ENCODE results near the gene PGK2. TPM values are rescaled to one million over a fixed set of nuclear protein-coding genes. Genes with fewer than 3 reads are reported as not detected.
"Not testable (repeated sequence)": the region's sequence is repeated elsewhere in the genome, so short reads cannot be mapped to it uniquely, and the experiment has no call there.

The PGK2 gene
- total RNA-seq, result not detected

DNA sequence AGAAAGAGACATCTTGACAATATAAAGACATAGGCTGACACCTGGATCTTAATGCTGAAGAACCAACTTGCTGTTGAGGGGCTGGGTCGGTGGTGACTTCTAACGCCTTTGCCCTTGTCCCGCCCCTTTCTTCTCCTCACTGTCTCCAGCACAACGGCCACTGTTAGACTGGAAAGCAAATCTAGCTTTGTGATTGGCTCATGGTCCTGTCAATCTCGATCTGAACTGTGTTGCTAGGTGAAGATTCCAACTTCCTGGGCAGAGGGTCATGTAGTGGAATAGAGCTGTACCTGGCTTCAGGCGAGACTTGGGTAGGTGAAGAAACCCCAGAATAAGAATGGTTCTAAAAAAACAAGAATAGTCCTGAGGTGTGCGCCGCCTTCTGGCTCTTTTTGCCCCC, at the start of gene PGK2:
PGK2 (minus strand) TSS at position 110 of the 400 bp plus-strand sequence; CDS start at position 12, 98 bp downstream.
- Mint-ChIP-seq H3K36me3 (no peaks in the 10 kb centered on the region), H3K27ac (no peak within 1 kb of the TSS), H3K9me3 (peaks cover 4% of the 10 kb centered on the region), H3K4me1 (ENCODE audit: low read depth in 2 of 2) (no peaks in the 10 kb centered on the region), H3K4me3 (no peak within 1 kb of the TSS), H3K27me3 (no peaks in the 10 kb centered on the region)
- ATAC-seq, result no peak
- DNase-seq (ENCODE audit: low spot score), result no peak

- no peak for ATAC-seq
- no peak for DNase-seq (ENCODE audit: low spot score)
- Mint-ChIP-seq H3K27ac (no peak overlapping the region), H3K9me3 (peaks cover 2% of the 10 kb centered on the region), H3K27me3 (no peaks in the 10 kb centered on the region), H3K4me1 (ENCODE audit: low read depth in 2 of 2) (no peaks in the 10 kb centered on the region), H3K4me3 (no peak overlapping the region), H3K36me3 (no peaks in the 10 kb centered on the region)
Observed at GRCh38 chr6:49835140-49835539, 48.1 kb upstream of the PGK2 start.

GRCh38 chr6:49833386-49833785, 46.3 kb upstream of the PGK2 start:
- H3K4me3 Mint-ChIP-seq, result no peak overlapping the region

DNA sequence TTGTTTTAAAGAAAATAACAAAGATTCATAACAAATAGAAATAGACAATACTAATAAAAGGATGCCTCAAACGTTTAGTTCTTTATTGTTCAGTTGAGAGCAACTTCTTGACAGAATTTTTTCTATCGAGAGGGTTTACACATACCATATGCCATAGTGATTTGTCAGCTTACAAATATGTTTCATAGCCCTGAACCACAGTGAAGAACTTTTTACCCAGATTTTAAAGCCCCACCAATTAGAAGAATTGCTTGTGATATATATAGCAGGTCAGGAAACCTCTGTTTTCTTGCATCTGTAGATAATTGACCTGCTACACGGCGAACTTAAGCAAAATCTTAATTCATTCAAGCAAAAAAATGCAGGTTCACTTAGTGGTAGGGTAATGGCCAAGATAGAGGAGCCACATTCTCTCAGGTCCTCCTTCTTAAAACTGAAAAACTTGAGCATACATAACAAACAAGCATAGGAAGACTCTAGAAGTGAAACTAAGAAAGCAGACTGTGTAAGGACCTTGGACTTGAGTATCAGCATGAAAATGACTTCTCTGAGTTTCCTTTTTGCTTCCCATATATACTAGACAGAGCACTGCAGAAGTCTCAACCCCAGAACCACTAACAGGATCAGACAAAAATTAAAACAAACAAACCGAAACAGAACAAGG, 39.8 kb upstream of the PGK2 start:
- peaks cover 5% of the 10 kb centered on the region for H3K9me3 Mint-ChIP-seq
- H3K36me3 Mint-ChIP-seq, result no peaks in the 10 kb centered on the region
- no peak overlapping the region for H3K27ac Mint-ChIP-seq
- no peaks in the 10 kb centered on the region for H3K27me3 Mint-ChIP-seq
- no peak overlapping the region for H3K4me3 Mint-ChIP-seq
- ATAC-seq (no peak), DNase-seq (ENCODE audit: low spot score) (no peak)
- peaks cover 0 to 3% of the 10 kb centered on the region in 2 donors for H3K4me1 Mint-ChIP-seq (ENCODE audit: low read depth in 2 of 2)

More at GRCh38 chr6:49833386-49833785, 46.3 kb upstream of the PGK2 start:
- H3K27me3 Mint-ChIP-seq, result no peaks in the 10 kb centered on the region
- H3K36me3 Mint-ChIP-seq, result no peaks in the 10 kb centered on the region
- peaks cover 2% of the 10 kb centered on the region for H3K9me3 Mint-ChIP-seq
- ATAC-seq (no peak), DNase-seq (ENCODE audit: low spot score) (no peak)
- no peaks in the 10 kb centered on the region for H3K4me1 Mint-ChIP-seq (ENCODE audit: low read depth in 2 of 2)
- no peak overlapping the region for H3K27ac Mint-ChIP-seq

DNA sequence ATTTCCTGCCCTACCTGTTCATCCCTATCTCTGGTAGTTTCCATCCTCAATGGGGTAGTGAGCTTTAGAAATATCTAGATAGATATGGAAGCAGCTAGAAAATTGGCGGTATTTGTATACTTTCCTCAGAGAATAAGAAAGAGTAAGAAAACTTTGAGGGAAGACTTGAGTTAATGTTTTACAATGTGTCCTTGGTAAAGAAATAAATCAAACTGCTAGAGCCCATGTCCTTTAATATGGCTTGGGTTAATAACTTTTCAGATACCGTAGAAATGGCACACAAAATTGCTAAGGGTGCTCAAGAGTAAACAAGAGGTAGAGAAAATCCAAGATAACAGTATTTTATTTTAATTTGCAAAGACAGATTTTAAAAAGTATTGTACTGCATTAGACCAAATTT, 28.1 kb upstream of the PGK2 start:
- no peak overlapping the region for H3K4me3 Mint-ChIP-seq
- H3K4me1 Mint-ChIP-seq (ENCODE audit: low read depth in 2 of 2), result no peaks in the 10 kb centered on the region
- H3K27ac Mint-ChIP-seq, result no peak overlapping the region
- no peaks in the 10 kb centered on the region for H3K36me3 Mint-ChIP-seq
- ATAC-seq (no peak), DNase-seq (ENCODE audit: low spot score) (no peak)
- H3K27me3 Mint-ChIP-seq, result no peaks in the 10 kb centered on the region
- H3K9me3 Mint-ChIP-seq, result peaks cover 13% of the 10 kb centered on the region

DNA sequence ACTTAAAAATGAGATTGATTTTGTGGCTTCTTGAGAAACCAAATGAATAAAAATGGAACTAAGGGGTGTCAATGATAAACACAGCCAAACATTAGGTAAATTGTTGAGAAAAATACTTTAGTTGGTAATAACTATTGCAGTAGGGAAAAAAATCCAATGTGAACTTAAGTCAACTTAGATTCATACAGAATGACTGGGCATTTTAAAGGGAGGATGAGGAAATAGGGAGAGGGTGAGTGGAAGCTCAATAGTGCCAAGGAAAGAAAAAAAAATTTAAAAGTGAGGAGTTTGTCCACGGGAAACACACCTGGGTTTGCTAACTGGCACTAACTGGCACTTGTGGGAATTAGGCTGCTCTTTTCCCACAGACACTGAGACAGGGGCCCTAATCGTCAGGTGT, 26.2 kb upstream of the PGK2 start:
- Mint-ChIP-seq H3K4me1 (ENCODE audit: low read depth in 2 of 2) (no peaks in the 10 kb centered on the region), H3K36me3 (no peaks in the 10 kb centered on the region), H3K27ac (no peak overlapping the region), H3K9me3 (peaks cover 13% of the 10 kb centered on the region), H3K27me3 (no peaks in the 10 kb centered on the region), H3K4me3 (no peak overlapping the region)
- ATAC-seq, result no peak
- DNase-seq (ENCODE audit: low spot score), result no peak

DNA sequence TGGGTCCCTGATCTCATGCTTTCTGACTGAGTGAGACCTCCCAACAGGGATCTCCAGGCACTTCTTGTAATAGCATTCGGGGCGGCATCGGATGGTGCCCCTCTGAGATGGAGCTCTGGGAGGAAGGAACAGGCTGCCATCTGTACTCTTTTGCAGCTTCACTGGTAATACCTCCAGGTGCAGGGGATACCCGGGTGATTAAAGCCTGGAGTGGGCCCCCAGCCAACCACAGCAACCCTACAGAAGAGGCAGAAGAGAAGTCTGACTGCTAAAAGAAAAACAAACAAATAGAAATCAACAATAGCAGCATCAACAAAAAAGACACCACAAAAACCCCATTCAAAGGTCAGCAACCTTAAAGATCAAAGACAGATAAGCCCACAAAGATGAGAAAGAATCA, 19.1 kb upstream of the PGK2 start:
- Mint-ChIP-seq H3K27me3 (no peaks in the 10 kb centered on the region), H3K36me3 (no peaks in the 10 kb centered on the region)

GRCh38 chr6:49805246-49805645, 18.2 kb upstream of the PGK2 start:
- Mint-ChIP-seq H3K9me3 (peaks cover 17% of the 10 kb centered on the region), H3K27ac (no peak overlapping the region), H3K27me3 (no peaks in the 10 kb centered on the region), H3K4me3 (no peak overlapping the region), H3K4me1 (ENCODE audit: low read depth in 2 of 2) (no peaks in the 10 kb centered on the region), H3K36me3 (no peaks in the 10 kb centered on the region)
- DNase-seq (ENCODE audit: low spot score), result no peak
- ATAC-seq, result no peak

More for the DNA sequence above, 19.1 kb upstream of the PGK2 start:
- no peak for ATAC-seq
- peaks cover 21% of the 10 kb centered on the region for H3K9me3 Mint-ChIP-seq
- H3K4me1 Mint-ChIP-seq (ENCODE audit: low read depth in 2 of 2), result no peaks in the 10 kb centered on the region
- DNase-seq (ENCODE audit: low spot score), result no peak
- H3K4me3 Mint-ChIP-seq, result no peak overlapping the region
- H3K27ac Mint-ChIP-seq, result no peak overlapping the region

DNA sequence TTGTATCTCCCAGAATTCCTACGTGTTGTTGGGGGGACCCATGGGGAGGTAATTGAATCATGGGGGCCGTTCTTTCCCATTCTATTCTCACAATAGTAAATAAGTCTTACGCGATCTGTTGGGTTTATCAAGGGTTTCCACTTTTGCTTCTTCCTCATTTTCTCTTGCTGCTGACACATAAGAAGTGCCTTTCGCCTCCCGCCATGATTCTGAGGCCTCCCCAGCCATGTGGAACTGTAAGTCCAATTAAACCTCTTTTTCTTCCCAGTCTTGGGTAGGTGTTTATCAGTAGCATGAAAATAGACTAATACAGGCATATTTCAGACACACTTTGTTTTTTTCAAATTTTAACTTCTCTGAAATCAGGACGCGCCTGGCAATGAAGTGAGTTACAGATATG, 14.4 kb upstream of the PGK2 start:
- H3K27ac Mint-ChIP-seq, result no peak overlapping the region
- H3K4me1 Mint-ChIP-seq (ENCODE audit: low read depth in 2 of 2), result no peaks in the 10 kb centered on the region
- H3K4me3 Mint-ChIP-seq, result no peak overlapping the region
- DNase-seq (ENCODE audit: low spot score) (no peak), ATAC-seq (no peak)
- no peaks in the 10 kb centered on the region for H3K36me3 Mint-ChIP-seq
- no peaks in the 10 kb centered on the region for H3K27me3 Mint-ChIP-seq
- peaks cover 11% of the 10 kb centered on the region for H3K9me3 Mint-ChIP-seq

DNA sequence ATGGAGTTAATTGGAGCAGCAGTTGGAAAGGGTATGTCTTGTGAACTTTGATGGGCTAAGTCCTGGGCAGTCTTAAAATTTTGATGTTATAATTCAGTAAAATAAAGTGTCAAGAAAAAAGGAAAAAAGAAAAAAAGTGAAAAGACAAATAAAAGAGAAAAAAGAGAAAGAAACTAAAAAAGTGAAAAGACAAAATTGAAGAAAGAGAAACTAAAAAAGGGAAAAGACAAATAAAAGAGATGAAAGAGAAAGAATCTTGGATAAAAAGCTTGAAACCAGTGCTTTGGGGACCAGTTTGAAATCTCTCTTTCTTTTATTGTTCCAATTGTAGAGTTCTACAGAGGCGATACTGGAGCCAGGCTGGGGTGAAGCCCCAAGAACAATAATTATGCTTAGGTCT, 12.0 kb upstream of the PGK2 start:
- no peaks in the 10 kb centered on the region for H3K27me3 Mint-ChIP-seq
- peaks cover 6% of the 10 kb centered on the region for H3K9me3 Mint-ChIP-seq
- H3K4me3 Mint-ChIP-seq, result no peak overlapping the region
- H3K27ac Mint-ChIP-seq, result no peak overlapping the region
- H3K4me1 Mint-ChIP-seq (ENCODE audit: low read depth in 2 of 2), result no peaks in the 10 kb centered on the region
- DNase-seq (ENCODE audit: low spot score), result no peak
- ATAC-seq, result no peak
- H3K36me3 Mint-ChIP-seq, result no peaks in the 10 kb centered on the region

DNA sequence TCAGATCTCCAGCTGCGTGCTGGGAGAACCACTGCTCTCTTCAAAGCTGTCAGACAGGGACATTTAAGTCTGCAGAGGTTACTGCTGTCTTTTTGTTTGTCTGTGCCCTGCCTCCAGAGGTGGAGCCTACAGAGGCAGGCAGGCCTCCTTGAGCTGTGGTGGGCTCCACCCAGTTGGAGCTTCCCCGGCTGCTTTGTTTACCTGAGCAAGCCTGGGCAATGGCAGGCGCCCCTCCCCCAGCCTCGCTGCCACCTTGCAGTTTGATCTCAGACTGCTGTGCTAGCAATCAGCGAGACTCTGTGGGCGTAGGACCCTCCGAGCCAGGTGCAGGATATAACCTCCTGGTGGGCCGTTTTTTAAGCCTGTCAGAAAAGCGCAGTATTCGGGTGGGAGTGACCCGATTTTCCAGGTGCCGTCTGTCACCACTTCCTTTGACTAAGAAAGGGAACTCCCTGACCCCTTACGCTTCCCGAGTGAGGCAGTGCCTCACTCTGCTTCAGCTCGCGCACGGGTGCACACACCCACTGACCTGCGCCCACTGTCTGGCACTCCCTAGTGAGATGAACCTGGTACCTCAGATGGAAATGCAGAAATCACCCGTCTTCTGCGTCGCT, 9.9 kb upstream of the PGK2 start:
- H3K27me3 Mint-ChIP-seq; ATAC-seq; H3K27ac Mint-ChIP-seq; H3K4me1 Mint-ChIP-seq (ENCODE audit: low read depth in 2 of 2); H3K4me3 Mint-ChIP-seq; H3K36me3 Mint-ChIP-seq; DNase-seq (ENCODE audit: low spot score); H3K9me3 Mint-ChIP-seq: not testable (repeated sequence)

DNA sequence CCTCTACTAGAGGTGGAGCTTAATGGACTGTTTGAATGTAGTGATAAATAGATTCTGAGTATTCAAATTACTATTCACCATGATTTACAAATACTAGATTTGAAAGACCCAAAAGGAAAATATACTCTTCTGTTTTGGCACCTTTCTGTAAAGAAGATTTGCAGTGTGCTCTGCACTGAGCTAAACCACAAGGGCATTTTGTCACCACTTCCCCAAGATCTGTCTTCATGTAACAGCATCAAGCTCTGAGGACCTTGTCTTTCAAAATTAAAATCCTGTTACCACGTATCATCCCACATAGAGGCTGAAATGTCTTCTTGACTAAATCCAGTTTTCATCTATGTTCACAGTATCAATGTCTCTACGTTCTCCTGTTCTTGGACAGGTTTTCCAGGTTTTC, 3.3 kb upstream of the PGK2 start:
- no peak for DNase-seq (ENCODE audit: low spot score)
- Mint-ChIP-seq H3K4me1 (ENCODE audit: low read depth in 2 of 2) (no peaks in the 10 kb centered on the region), H3K36me3 (no peaks in the 10 kb centered on the region), H3K27ac (no peak overlapping the region), H3K27me3 (no peaks in the 10 kb centered on the region), H3K4me3 (no peak overlapping the region), H3K9me3 (no peaks in the 10 kb centered on the region)
- ATAC-seq, result no peak

DNA sequence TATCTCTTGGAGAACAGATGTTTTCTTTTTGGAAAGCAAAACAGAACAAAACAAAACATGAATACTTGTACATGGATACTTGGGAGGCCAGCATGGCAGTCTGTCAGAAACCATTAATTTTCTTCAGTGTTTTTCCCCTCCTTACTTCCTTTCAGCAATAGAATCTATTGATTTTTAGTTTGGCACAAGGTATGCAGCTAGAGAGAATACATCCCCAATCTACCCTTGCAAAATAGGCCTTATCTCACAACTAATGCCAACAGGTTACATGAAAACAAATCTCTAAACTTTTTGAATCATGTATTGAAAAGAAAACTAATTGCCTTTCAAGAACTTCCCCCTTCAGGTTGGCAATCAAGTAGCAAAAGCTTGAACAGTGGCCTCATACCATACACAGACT, 2.8 kb downstream of the PGK2 start:
- Mint-ChIP-seq H3K27ac (no peak overlapping the region), H3K4me1 (ENCODE audit: low read depth in 2 of 2) (no peaks in the 10 kb centered on the region), H3K9me3 (peaks cover 7% of the 10 kb centered on the region), H3K36me3 (no peaks in the 10 kb centered on the region), H3K4me3 (no peak overlapping the region), H3K27me3 (no peaks in the 10 kb centered on the region)
- ATAC-seq (no peak), DNase-seq (ENCODE audit: low spot score) (no peak)

- no peaks in the 10 kb centered on the region for H3K36me3 Mint-ChIP-seq
- no peak overlapping the region for H3K4me3 Mint-ChIP-seq
- no peaks in the 10 kb centered on the region for H3K4me1 Mint-ChIP-seq (ENCODE audit: low read depth in 2 of 2)
- DNase-seq (ENCODE audit: low spot score) (no peak), ATAC-seq (no peak)
- peaks cover 10% of the 10 kb centered on the region for H3K9me3 Mint-ChIP-seq
- H3K27ac Mint-ChIP-seq, result no peak overlapping the region
- no peaks in the 10 kb centered on the region for H3K27me3 Mint-ChIP-seq
Observed at GRCh38 chr6:49782725-49783124, 4.4 kb downstream of the PGK2 start.

DNA sequence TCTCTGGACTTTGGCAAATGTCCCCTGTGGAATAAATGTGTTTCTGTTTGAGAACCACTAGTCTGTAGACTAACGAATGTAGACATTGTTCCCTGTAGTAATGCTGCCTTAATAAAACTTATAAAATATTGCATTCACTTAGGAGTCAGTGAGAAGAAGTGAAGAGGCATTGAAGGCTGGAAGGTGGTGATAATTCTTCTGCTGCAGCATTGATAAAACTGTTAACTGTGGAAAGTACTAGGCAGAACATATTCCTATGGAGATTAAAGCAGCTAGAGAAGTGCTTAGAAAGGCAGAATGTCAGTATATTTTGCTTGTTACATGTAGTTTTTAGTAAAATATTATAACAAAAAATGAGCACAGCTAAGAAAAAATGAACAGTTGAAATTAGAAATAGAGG, 4.8 kb downstream of the PGK2 start:
- DNase-seq (ENCODE audit: low spot score), result no peak
- Mint-ChIP-seq H3K27ac (no peak overlapping the region), H3K9me3 (peaks cover 10% of the 10 kb centered on the region), H3K27me3 (no peaks in the 10 kb centered on the region), H3K4me1 (ENCODE audit: low read depth in 2 of 2) (no peaks in the 10 kb centered on the region), H3K36me3 (no peaks in the 10 kb centered on the region), H3K4me3 (no peak overlapping the region)
- ATAC-seq, result no peak
